Esophagus squamous epithelium (tissue), 5 donors: ENCODE data around the gene RBMS3. TPM values are rescaled to one million over a fixed set of nuclear protein-coding genes. Genes with fewer than 3 reads are reported as not detected.

Source experiments
- DNase-seq: peaks from one replicate; lab custom pipeline; 2025; lab: John Stamatoyannopoulos, UW
- H3K27ac ChIP-seq, 4 donors: fragments of 200-600 bp; sonication (generic); one replicate each; pipeline ENCODE4 v1.5.1; 2016 to 2019; ENCODE audit warnings: mild to moderate bottlenecking in 1 of 4
- H3K27me3 ChIP-seq, 4 donors: fragments of 200-600 bp; sonication (generic); 1 replicate in 3 of 4; 2 replicates in 1 of 4; pipeline versions ENCODE4 v1.5.1 to v1.6.0; 2017 to 2021; ENCODE audit warnings: antibody characterized with exemption in 1 of 4
- H3K36me3 ChIP-seq, 3 donors: fragments of 200-600 bp; sonication (generic); one replicate each; pipeline ENCODE4 v1.5.1; 2016 to 2019
- H3K4me1 ChIP-seq, 3 donors: fragments of 200-600 bp; sonication (generic); one replicate each; pipeline ENCODE4 v1.5.1; 2017 to 2019
- H3K4me3 ChIP-seq, 4 donors: fragments of 200-600 bp; sonication (generic); 1 replicate in 3 of 4; 2 replicates in 1 of 4; pipeline ENCODE4 v1.5.1; 2016 to 2019; ENCODE audit warnings: mild to moderate bottlenecking in 2 of 4, moderate library complexity in 1 of 4
- H3K9me3 ChIP-seq, 3 donors: fragments of 200-600 bp; sonication (generic); one replicate each; pipeline ENCODE4 v1.5.1; 2016 to 2019
- POLR2A ChIP-seq, 4 donors: fragments of 450-650 bp; IDR thresholded peaks; one replicate each; pipeline ENCODE4 v1.6.1; 2017; ENCODE audit warnings: antibody characterized with exemption in 4 of 4, mild to moderate bottlenecking in 4 of 4, moderate library complexity in 3 of 4
- WGBS, 2 donors: methylation state at CpG; one replicate each; pipeline ENCODE4 v1.1.5; 2018; 5-methylcytosine and 5-hydroxymethylcytosine counted together
- intact Hi-C: fragments of 100-400 bp; cut with DNase I; formaldehyde crosslinking; loops from one replicate; pipeline ENCODE4 v1.15.0; 2022
- total RNA-seq, 4 donors: library from RNA; depleted of rRNA; stranded (reverse); fragments of >200 nt; gene quantifications; one replicate each; pipeline ENCODE4 v1.1.0, GENCODE V29; 2016
- TF ChIP-seq, protein P1 (sequence below), 6 experiments: fragments of 450-650 bp in 4 of 6; fragments of 200-600 bp in 2 of 6; sonication (generic) in 2 of 6; IDR thresholded peaks; one replicate each; pipeline ENCODE4 v1.5.1; 2016 to 2019; ENCODE audit warnings: antibody characterized with exemption in 6 of 6, mild to moderate bottlenecking in 4 of 6, moderate library complexity in 4 of 6
- donor health status: DM: yes; HTN: yes; CAD: no.

The RBMS3 gene
- total RNA-seq, 4 donors from 2014 or later, result 0.57 to 35.7 (median 6.1) TPM

DNA sequence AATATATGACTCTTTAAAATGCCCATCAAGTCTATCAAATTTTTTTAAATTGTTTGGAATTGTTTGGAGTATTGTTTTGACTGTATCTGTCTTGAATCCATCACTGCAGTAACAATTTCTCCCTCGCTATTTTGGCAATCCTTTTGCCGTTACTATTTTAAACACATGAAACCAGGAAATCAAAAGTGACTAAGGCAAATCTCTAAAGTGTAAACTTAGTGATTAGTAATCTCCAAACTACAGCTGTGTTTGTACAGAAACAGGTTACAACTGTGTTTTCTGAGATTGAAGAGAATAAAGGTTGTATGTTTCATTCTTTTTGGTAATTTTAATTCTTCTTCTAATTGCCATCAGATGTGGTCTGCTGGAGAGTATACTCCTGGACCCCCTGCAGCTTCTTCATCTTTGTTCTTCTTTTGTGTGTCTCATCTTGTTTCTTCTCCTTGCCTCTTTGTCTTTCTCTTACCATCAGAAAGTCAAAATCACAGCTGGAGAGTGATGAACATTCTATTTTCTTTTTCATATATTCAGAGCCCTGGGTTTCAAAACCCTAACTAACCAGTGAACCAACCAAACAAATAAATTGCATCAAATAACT lies 465.4 kb downstream of the RBMS3 start:
- TF ChIP-seq, protein P1, sequence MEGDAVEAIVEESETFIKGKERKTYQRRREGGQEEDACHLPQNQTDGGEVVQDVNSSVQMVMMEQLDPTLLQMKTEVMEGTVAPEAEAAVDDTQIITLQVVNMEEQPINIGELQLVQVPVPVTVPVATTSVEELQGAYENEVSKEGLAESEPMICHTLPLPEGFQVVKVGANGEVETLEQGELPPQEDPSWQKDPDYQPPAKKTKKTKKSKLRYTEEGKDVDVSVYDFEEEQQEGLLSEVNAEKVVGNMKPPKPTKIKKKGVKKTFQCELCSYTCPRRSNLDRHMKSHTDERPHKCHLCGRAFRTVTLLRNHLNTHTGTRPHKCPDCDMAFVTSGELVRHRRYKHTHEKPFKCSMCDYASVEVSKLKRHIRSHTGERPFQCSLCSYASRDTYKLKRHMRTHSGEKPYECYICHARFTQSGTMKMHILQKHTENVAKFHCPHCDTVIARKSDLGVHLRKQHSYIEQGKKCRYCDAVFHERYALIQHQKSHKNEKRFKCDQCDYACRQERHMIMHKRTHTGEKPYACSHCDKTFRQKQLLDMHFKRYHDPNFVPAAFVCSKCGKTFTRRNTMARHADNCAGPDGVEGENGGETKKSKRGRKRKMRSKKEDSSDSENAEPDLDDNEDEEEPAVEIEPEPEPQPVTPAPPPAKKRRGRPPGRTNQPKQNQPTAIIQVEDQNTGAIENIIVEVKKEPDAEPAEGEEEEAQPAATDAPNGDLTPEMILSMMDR (IDR thresholded peaks at IDR 0.05), result no peak
- TF ChIP-seq POLR2A (IDR thresholded peaks at IDR 0.05), result no peak
- no peak for DNase-seq
- Histone ChIP-seq H3K36me3 (no peaks in the 10 kb centered on the region), H3K9me3 (no peaks in the 10 kb centered on the region), H3K4me1 (peaks cover 0 to 18% (median 5%) of the 10 kb centered on the region in 3 donors), H3K27me3 (no peaks in the 10 kb centered on the region), H3K27ac (no peak overlapping the region), H3K4me3 (no peak overlapping the region)
- intact Hi-C loops, result no loop called here
- 17 to 37% methylated on average over 2 of the region's 2 CpGs for WGBS, 2 donors

DNA sequence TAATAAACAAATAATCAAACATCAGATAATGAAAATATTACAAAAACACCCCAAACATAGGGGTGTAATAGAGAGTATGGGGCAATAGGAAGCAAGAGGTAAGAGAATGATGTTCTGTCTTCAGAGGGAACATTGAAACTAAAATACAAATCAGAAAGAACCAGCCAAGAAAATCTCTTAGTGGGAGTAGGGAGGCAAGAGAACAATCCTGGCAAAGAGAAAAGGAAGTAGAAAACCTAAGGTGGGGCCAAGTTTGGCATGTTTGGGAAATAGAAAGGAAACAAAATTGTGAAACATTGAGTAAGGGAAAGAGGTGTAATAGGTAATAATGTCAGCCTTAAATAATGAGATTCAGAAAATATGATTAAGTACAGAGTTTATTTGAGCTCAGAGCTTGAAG lies 467.1 kb downstream of the RBMS3 start:
- no peak for DNase-seq
- TF ChIP-seq, protein P1 (IDR thresholded peaks at IDR 0.05), result no peak
- no peak for TF ChIP-seq POLR2A (IDR thresholded peaks at IDR 0.05)
- intact Hi-C loops, result no loop called here

DNA sequence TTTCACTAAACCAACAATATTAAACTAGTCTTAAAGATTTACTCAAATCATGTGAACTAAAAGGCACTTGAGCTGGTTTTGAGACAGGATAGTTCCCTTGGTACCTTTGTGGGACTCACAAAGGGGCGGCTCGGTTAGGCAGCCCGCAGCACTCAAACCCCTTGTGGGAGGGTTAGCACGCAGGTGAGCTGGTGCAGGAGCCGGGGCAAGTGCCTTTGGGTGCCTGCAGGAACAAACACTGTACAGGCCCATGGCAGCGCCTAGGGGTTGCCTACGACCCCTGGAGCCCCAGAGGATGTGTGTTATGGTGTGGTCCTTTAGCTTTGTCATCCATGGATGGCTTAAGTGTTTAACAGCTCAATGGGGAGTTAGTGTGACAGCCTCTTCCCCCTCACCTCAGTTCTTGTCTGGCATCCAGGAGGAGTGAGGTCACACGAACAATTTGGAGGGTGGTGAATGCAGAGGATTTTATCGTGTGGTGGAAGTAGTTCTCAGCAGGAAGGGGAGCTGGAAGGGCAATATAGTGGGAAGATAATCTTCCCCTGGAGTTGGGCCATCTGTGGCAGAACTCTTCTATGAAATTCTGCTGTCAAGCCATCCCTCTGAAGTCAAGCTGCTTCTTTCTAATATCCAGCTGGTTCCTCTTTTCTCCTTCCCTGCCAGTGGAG lies 470.9 kb downstream of the RBMS3 start:
- no peaks in the 10 kb centered on the region for H3K27me3 ChIP-seq
- no peak overlapping the region for H3K27ac ChIP-seq
- no peak overlapping the region for H3K4me3 ChIP-seq
- 65 to 76% methylated on average over 3 to 7 of the region's 9 CpGs for WGBS, 2 donors
- DNase-seq, result no peak
- H3K36me3 ChIP-seq, result no peaks in the 10 kb centered on the region
- intact Hi-C loops, result no loop called here
- TF ChIP-seq, protein P1 (IDR thresholded peaks at IDR 0.05), result no peak
- TF ChIP-seq POLR2A (IDR thresholded peaks at IDR 0.05), result no peak
- H3K9me3 ChIP-seq, result no peaks in the 10 kb centered on the region
- peaks cover 0 to 12% (median 5%) of the 10 kb centered on the region in 3 donors for H3K4me1 ChIP-seq

More for the DNA sequence above, 467.1 kb downstream of the RBMS3 start:
- H3K9me3 ChIP-seq, result no peaks in the 10 kb centered on the region
- no peaks in the 10 kb centered on the region for H3K27me3 ChIP-seq
- no peak overlapping the region for H3K4me3 ChIP-seq
- no peak overlapping the region for H3K27ac ChIP-seq
- H3K36me3 ChIP-seq, result no peaks in the 10 kb centered on the region
- peaks cover 0 to 18% (median 5%) of the 10 kb centered on the region in 3 donors for H3K4me1 ChIP-seq

DNA sequence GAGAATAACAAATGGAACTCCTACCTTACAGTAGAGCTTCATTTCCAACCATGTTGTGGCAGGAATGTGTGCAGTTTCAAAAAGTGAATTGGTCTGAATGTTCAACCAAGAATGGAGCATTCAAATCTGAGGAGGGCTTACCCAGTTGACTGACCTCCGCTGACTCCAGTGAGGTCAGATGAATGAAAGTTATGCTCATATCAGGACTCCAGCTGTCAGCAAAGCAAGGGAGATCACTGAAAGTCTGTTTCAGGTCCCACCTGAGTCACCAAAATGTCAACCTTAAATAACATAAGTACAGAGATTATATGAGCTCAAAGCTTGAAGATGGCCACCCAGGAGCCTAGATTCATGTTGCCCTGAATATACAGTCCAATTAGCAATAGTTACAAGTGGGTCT lies 473.5 kb downstream of the RBMS3 start:
- no peak overlapping the region for H3K4me3 ChIP-seq
- no peaks in the 10 kb centered on the region for H3K36me3 ChIP-seq
- TF ChIP-seq POLR2A (IDR thresholded peaks at IDR 0.05), result no peak
- TF ChIP-seq, protein P1 (IDR thresholded peaks at IDR 0.05), result no peak
- DNase-seq, result no peak
- no peak overlapping the region for H3K27ac ChIP-seq
- intact Hi-C loops, result no loop called here
- whole genome bisulfite sequencing, 2 donors, result 85 to 88% methylated on average over 1 of the region's 1 CpG
- H3K27me3 ChIP-seq, result no peaks in the 10 kb centered on the region
- peaks cover 0 to 25% (median 17%) of the 10 kb centered on the region in 3 donors for H3K4me1 ChIP-seq
- no peaks in the 10 kb centered on the region for H3K9me3 ChIP-seq

DNA sequence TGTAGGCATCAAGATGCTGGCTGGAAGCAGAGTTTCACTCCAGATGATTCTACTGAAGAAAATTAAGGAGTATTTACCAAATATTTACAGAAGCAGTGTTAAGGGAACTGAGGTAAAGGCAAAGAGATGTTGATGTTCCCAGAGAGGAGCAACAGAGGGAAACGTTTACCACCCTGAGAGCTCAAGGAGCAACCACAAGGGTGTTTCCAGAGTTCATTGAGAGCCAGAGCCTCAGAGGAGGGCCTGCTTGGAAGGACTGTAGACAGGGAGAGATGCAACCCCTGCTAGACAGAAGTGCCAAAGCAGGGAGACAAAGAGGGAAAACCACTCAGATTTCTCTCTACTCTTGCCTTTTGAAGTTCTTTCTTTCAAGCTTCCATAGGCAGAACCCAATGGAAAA lies 474.5 kb downstream of the RBMS3 start:
- Histone ChIP-seq H3K4me1 (peaks cover 3 to 36% (median 25%) of the 10 kb centered on the region in 3 donors), H3K36me3 (no peaks in the 10 kb centered on the region), H3K27ac (no peak overlapping the region), H3K4me3 (no peak overlapping the region), H3K9me3 (no peaks in the 10 kb centered on the region), H3K27me3 (no peaks in the 10 kb centered on the region)
- TF ChIP-seq, protein P1 (IDR thresholded peaks at IDR 0.05), result no peak
- no peak for TF ChIP-seq POLR2A (IDR thresholded peaks at IDR 0.05)
- 57 to 67% methylated on average over 1 of the region's 1 CpG for WGBS, 2 donors
- intact Hi-C loops, result no loop called here
- DNase-seq, result no peak
